Stimulated activated CD8-positive, alpha-beta memory T cell treated with anti-CD3 and anti-CD28 coated beads, Interleukin-12 subunit alpha, Interleukin-12 subunit beta, amount 100 ng/mL, for 24 hours (primary cell): ENCODE measurements around the gene CASR.
A peak's percentile ranks its signal among the peaks of the same experiment; 100 is the strongest.
"Not testable (repeated sequence)": the region's sequence is repeated elsewhere in the genome, so short reads cannot be mapped to it uniquely, and the experiment has no call there.

Source experiments
- DNase-seq: peaks from one replicate; pipeline ENCODE4 v3.0.0-alpha.2; 2020; ENCODE audit errors: extremely low read depth

CASR gene, protein sequence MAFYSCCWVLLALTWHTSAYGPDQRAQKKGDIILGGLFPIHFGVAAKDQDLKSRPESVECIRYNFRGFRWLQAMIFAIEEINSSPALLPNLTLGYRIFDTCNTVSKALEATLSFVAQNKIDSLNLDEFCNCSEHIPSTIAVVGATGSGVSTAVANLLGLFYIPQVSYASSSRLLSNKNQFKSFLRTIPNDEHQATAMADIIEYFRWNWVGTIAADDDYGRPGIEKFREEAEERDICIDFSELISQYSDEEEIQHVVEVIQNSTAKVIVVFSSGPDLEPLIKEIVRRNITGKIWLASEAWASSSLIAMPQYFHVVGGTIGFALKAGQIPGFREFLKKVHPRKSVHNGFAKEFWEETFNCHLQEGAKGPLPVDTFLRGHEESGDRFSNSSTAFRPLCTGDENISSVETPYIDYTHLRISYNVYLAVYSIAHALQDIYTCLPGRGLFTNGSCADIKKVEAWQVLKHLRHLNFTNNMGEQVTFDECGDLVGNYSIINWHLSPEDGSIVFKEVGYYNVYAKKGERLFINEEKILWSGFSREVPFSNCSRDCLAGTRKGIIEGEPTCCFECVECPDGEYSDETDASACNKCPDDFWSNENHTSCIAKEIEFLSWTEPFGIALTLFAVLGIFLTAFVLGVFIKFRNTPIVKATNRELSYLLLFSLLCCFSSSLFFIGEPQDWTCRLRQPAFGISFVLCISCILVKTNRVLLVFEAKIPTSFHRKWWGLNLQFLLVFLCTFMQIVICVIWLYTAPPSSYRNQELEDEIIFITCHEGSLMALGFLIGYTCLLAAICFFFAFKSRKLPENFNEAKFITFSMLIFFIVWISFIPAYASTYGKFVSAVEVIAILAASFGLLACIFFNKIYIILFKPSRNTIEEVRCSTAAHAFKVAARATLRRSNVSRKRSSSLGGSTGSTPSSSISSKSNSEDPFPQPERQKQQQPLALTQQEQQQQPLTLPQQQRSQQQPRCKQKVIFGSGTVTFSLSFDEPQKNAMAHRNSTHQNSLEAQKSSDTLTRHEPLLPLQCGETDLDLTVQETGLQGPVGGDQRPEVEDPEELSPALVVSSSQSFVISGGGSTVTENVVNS

DNA sequence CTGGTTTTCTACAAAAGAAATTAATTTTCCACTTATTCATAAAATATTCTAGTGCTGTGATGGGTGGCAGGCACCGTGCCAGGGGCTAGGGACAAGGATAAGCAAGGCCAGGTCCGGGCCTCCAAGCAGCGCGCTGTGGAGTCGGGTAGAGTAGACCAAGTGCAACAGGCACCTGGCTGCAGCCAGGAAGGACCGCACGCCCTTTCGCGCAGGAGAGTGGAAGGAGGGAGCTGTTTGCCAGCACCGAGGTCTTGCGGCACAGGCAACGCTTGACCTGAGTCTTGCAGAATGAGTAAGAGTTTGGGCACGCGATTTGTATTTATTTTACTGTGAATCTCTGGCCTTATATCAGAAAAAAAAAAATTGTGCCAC lies at the start of gene CASR:
CASR (plus strand) TSS at position 148 of the 372 bp plus-strand sequence. CDS start 70,522 bp downstream, outside the sequence.
- no peak for DNase-seq

DNA sequence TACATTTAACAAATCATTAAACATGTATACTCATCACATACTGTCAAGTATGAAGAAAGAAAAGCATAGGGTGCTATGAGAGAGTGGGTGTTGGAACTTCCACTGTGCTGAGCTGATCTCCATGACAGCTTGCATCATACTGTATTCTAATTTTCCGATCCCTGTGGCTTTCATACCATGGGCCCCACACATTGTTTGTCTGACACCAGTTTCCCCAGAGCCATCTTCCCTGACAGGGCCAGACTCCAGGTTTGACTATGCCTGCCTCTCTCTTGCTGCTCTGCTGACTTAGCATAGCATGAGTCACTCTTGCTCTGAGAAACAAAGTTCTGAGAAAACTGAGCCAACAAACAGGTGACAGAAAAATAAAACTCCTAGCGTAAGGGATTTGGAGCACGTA lies 37.0 kb upstream of the CASR start:
- peak; percentile 21 for DNase-seq

DNA sequence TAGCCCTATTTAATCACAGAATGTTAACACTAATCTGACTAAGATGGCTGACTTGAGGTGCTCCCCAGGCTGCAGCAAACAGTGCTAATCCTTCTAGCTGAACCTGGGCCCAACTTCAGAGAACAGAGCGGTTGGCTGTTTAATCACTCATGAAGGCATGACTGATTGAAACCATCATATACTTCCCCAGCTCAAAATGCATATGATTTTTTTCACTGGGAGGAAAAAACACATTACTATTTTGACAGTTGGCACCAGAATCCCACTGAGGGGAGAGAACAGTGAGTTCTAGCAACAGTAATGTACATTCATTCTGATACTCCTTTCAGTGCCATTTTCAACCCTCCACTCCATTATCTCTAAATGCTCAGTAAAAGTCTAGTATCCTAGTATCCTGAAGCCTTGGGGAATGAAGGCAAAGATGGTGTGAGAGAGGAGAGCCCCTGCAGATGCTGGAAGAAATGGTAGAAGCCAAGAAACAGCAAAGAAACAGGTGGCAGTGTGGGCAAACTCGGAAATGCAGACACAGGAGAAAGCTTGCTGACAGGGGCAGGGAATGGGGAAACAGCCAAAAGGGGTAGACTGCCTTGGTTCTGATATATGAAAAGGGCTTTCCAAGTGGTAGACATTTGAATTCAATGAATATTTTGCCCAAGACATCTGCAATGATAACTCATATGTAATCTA lies 34.4 kb upstream of the CASR start:
- no peak for DNase-seq

DNA sequence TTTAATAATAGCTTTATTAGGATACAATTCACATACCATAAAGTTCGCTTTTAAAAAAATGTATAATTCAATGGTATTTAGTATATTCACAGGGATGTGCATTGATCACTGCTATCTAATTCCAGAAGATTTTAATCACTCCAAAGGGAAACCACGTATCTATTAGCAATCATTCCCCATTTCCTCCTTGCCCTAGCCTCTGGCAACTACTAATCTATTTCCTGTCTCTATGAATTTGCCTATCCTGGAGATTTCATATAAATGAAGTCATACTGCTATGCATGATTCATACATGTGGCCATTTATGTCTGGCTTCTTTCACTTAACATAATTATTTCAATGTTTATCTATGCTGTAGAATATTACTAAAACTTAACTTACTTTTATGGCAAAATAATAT lies 32.0 kb upstream of the CASR start:
- no peak for DNase-seq

DNA sequence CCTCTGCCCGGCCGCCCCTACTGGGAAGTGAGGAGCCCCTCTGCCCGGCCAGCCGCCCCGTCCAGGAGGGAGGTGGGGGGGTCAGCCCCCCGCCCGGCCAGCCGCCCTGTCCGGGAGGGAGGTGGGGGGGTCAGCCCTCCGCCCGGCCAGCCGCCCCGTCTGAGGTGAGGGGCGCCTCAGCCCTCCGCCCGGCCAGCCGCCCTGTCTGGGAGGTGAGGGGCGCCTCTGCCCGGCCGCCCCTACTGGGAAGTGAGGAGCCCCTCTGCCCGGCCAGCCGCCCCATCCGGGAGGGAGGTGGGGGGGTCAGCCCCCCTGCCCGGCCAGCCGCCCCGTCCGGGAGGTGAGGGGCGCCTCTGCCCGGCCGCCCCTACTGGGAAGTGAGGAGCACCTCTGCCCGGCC lies 18.5 kb upstream of the CASR start:
- DNase-seq: not testable (repeated sequence)

DNA sequence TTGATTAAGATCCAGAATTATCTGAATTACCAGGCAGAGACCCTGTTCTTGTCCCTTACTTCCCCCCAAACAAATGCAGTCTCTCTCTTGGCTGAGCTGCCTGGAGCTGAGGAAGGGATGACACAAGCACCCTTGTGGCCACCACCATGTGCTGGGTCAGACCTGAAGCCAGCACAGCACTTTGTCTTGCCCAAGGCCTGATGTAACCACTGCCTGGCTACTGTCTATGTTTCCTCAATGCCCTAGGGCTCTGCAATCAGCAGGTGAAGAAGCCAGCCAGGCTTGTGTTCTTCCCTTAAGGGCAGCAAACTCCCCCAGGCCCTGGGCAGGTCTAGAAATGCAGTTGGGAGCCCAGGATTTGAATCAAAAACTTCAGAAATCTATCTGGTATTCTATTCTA lies 15.8 kb upstream of the CASR start:
- DNase-seq: no peak

DNA sequence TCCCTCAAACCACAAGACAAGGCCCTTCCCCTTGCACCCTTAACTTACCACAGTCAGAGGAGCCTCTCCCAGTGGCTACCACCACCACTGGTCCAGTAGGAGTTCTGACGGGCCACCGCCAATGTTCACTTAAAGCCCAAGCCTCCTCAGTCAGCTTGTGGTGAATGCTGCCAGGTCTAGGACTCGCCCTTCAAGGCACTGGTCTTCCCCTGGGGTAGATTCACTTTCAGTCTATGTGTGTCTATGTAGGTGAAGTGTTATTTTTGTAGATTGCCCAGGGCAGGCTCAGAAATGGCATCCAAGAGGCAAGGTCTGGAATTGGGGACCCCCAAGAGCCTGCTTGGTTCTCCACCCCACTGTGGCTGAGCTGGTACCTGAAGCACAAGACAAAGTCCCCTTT lies 15.4 kb upstream of the CASR start:
- no peak for DNase-seq

DNA sequence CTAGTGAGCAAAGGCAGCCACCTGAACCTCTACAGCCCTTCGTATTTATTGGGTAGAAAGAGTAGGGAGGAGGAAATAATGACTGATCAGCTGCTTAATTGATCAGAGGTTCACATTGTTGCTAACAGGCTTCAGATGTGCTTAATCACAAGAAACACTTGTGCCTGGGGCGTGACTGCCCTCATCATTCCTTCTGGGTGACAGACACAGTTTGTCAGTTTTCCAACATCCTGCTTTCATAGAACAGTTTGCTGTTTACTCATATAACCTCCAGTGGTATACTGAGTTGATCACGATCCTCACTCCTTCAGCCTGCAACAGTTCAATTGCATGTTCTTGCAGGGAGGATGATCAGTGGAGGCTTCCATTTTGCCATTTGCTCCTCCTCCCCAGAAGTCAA lies 13.6 kb upstream of the CASR start:
- DNase-seq: no peak

DNA sequence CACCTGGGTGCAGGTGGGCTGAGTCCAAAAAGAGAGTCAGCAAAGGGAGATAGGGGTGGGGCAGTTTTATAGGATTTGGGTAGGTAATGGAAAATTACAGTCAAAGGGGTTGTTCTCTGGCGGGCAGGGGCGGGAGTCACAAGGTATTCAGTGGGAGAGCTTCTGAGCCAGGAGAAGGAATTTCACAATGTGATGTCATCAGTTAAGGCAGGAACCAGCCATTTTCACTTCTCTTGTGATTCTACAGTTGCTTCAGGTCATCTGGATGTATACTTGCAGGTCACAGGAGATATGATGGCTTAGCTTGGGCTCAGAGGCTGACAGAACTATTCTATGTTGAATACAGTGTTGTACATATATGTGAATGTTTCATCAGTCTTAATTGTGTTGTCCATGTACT lies 12.1 kb upstream of the CASR start:
- DNase-seq: not testable (repeated sequence)

DNA sequence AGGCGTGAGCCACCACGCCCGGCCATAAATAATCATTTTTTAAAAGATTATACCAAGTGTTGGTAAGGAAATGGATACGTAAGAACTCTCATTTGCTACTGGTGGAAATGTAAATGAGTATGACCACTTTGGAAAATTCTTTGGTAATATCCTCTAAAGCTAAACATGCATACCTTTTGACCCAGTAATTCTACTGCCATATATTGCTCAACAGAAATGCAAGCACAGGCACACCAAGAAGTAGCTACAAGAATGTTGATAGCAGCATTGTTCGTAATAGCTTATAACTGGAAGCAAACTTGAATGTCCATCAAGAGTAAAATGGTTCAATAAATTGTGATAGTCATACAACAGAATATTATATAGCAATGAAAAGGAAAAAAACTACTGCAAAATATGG lies 4.8 kb upstream of the CASR start:
- no peak for DNase-seq

DNA sequence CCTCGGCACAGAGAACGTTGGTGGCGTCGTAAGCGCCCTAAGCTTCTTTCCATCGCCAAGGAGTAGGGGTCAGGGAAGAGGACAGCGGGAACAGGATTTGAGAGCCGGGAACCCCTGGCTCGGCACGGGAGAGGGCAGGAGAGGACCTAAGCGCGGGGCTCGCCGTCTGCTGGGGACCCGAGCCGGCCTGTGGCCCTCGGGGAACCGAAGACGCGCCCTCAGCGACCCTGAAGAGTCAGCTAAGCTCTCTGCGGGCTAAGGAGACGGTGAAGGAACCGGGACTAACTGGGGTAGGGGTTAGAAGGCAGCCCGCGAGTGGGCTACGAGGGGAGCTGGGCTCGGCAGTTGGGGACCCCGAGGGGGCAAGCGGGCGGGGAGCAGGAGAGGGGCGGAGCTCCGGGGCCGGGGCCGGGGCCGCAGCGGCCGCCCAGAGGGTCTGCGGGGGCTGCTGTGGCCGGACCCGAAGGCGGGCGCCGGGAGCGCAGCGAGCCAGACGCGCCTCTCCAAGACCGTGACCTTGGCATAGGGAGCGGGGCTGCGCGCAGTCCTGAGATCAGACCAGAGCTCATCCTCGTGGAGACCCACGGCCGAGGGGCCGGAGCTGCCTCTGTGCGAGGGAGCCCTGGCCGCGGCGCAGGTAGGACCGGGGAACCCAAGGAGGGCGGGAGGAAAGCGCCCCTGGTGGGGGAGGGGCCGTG lies 574 bp downstream of the CASR start:
- DNase-seq: no peak

DNA sequence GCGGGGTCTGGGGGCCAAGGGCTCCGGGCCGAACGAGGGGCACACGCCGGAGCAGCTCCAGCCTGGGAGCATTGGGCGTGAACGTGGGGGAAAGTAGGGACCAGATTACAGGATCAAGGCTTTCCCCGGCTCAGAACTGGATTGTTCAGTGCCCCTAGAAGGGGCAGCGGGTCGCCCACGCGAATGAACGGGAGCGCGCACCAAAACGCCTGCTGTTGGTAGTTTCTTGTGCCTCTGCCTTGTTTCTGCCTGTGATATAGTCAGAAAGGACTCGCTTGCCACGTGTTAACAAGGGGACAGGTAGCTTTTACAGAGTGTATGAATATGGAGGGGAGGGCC lies 1.1 kb downstream of the CASR start:
- no peak for DNase-seq

DNA sequence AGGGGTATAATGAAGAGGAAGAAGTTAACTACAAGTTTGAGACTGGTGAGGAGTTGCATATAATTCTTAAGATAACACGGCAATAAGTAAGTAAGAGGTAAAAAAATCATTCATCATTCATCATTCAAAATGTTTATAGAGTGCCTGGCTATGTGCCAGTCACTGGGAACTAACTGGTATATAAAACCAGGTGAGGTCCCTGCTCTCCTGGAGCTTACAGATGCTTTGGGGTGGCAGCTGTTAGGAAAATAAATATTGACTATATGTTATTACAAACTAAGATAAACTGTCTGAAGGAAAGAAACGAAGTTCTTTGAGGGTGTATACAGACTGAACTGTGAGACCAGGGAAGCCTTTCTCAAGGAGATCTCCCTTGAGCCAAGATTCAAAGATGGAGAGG lies 2.9 kb downstream of the CASR start:
- DNase-seq: no peak

DNA sequence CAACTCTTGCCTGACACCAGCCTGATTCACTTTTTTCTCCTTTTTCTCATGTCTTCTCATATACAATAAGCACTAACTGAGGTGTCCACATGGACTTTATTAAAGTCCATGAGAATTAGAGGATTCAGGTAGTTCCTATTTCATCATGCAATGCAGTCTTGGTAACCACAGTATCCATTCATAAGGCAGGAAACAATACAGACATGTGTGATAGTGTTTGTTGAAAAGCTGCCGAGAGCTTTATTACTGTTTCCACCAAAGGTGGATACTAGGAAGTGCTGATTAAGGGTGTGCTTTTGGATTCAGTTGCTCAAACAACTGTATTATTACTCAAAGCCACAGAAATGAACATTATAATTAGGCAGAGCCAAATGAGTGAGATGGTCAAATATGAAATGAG lies 5.3 kb downstream of the CASR start:
- no peak for DNase-seq

DNA sequence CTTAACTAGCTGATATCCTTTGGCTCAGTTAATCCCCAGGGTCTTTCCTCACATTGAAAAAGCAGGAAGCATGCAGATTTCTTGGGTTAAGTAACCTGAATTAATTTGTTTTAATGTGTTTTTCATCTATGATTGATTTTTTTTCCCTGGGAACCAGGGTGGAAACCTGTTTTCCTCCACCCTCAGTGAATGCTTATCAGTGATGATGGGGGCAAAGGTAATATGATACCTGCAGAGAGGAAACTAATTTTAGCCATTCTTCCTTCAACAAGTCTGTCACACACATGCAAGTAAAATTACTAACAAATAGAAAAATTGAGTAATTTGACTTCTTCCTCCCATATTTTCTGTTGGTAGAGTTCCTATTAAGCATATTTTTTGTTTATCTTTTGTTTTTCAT lies 5.9 kb downstream of the CASR start:
- no peak for DNase-seq

DNA sequence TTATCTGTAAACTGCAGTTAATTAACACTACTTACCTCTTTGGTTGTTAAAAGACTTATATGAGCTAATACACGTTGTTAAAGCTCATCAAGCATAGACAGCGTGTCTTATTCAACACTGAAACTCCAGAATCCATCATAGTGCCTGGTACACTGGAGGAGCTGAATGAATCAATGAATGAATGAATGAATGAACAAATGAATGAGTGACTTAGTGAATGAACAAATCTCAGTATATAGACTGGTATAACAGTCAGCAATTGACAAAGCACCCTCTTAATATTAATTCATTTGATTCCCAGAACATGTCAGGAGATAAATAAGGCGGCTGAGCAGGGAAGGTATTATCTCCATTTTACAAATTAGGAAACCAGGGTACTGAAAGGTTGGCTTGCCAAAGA lies 7.1 kb downstream of the CASR start:
- DNase-seq: no peak

DNA sequence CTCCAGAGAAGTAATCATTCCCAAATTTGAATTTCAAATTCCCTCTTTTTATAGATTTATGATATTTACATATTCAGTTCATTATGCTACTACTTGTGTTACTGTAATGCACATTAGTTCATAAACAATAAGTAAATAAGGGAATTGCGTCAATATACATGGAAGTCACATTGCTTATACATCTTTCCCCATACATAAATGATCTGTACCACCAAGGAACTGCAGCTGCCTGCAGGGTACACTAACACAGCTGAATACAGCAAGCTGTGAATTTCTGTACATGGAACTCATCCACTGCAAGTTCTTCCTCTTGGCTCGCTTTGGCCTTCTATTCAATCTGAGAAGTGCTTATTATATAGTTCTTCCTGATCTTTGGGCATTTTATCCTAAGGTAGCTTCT lies 15.5 kb downstream of the CASR start:
- no peak for DNase-seq

DNA sequence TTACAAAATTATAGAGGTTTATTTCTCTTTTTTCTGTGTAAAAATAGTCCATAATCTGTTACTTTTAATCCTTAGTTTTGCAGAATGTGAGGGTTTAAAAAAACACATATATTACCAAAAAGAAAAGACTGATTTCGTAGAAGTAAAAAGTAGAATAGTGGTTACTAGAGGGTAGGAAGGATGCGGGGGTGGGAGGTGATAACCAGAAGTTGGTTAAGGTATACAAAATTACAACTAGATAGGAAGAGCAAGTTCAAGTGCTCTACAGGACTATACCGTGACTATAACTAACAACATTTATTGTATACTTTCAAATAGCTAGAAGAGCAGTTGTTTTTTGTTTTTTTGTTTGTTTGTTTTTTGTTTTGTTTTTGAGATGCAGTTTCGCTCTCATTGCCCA lies 16.1 kb downstream of the CASR start:
- no peak for DNase-seq

DNA sequence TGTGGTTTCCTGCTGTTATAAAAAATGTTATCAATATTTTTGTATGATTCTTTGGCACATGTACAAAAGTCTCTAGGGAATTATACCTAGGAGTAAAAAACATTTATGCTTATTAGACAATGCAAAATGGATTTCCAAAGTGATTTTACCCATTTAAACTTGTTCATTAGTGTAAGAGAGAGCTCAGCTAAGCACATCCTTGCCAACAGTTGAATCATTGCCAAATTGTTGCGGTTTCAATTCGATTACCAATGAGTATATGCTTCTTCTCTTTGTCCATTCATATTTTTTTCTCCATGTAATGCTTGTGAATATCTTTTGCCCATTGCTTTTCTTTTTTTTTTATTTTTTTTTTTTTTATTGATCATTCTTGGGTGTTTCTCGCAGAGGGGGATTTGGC lies 17.2 kb downstream of the CASR start:
- DNase-seq: no peak

DNA sequence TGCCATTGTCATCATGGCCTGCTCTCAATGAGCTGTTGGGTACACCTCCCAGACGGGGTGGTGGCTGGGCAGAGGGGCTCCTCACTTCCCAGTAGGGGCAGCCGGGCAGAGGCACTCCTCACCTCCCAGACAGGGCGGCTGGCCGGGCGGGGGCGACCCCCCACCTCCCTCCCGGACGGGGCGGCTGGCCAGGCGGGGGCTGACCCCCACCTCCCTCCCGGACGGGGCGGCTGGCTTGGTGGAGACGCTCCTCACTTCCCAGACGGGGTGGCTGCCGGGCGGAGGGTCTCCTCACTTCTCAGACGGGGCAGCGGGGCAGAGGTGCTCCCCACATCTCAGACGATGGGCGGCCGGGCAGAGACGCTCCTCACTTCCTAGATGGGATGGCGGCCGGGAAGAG lies 18.0 kb downstream of the CASR start:
- not testable (repeated sequence) for DNase-seq

DNA sequence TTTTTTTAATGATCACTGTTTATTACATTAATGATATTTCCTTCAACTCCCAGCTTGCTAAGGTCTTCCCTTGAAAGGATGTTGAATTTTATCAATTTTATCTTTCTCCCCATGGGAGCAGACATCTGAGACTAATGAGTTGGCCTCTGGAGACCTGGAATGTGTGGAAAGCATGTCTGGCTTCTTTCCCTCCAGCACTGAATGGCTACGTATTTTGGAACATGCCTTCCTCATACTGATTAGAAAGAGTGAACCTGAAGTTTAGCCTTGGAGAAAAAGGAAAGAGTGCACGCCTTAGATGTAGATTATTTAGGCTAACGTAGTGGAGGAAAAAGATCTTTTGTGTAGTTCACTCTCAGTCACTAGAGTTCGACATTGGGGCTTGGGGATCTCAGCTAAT lies 25.1 kb downstream of the CASR start:
- no peak for DNase-seq

DNA sequence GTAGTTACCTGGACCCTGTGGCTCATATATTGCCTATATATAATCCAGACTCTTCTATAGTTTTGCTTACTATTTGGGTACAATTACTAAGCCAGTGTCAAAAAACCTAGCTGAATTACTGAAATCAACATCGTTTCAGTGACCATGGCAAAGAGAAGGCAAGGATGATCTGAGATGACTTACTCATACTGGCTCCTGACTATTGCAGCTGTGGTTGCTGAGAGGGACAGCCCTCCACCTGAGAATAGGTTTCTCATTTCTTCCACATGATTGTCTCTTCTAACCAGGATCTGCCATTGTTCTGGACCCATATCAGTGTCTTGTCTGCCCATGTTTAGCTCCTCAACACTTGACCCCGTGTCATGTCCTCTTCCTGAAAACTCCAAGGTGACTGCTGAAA lies 30.2 kb downstream of the CASR start:
- DNase-seq: no peak
